KOPT-K1 (cell line): Measurements from ENCODE around the gene NFIA.

Experiments
- H3K27ac ChIP-seq: fragments of 200-600 bp; sonication (generic); 2 replicates; pipeline ENCODE4 v1.5.1; 2016; ENCODE audit warnings: antibody characterized with exemption, mild to moderate bottlenecking, low read depth, low read length; ENCODE audit not compliant: poor library complexity, severe bottlenecking
- H3K36me3 ChIP-seq: fragments of 200-600 bp; sonication (generic); 2 replicates; pipeline ENCODE4 v1.5.1; 2017; ENCODE audit warnings: antibody characterized with exemption, mild to moderate bottlenecking, low read length, moderate library complexity; ENCODE audit not compliant: insufficient read depth
- H3K9me3 ChIP-seq: fragments of 200-600 bp; sonication (generic); 2 replicates; pipeline ENCODE4 v1.5.1; 2017; ENCODE audit warnings: antibody characterized with exemption, low read length, mild to moderate bottlenecking; ENCODE audit not compliant: insufficient read depth, poor library complexity, severe bottlenecking

The NFIA gene

DNA sequence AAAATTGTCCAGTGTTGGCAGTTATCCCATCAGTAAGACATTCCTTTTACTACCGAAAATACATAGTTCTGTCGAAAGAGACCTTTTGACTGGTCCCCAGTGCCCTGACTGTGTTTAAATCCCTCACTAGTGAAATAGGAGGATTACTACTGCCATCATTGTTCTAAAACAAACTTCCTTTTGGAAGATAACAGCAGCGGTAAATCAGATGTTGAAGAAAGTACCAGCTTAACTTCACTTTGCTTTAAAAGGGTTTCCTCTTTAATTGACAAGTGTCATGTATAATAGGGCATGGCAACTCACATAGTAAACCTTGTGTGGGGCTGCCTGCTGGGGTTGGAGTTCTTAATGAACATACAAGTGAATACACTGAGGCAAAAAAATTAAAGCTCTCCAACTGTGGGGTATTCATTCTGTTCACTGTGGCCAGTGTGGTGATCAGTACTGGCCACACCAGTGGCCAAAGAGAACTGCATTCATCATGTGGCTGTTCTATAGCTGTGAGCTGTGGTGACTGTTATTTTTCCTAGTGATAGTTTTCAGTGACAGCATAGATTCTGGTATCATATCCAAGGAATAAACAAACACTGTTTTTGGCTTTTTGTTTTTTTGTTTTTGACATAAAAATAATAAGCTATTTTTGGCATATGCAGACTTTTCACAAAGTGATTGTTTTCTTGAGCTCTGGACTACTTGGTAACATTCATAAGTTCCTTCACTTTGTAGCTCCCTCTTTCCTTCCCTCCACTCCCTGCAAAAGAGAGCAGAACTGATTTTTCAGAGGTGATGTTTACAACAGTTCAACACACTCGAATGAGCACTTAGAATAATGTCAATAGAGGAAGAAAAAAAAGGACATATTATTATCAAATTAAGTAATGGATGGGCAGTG, 74.5 kb downstream of the NFIA start:
- no peaks in the 10 kb centered on the region for H3K36me3 ChIP-seq
- no peaks in the 10 kb centered on the region for H3K9me3 ChIP-seq
- no peak overlapping the region for H3K27ac ChIP-seq

DNA sequence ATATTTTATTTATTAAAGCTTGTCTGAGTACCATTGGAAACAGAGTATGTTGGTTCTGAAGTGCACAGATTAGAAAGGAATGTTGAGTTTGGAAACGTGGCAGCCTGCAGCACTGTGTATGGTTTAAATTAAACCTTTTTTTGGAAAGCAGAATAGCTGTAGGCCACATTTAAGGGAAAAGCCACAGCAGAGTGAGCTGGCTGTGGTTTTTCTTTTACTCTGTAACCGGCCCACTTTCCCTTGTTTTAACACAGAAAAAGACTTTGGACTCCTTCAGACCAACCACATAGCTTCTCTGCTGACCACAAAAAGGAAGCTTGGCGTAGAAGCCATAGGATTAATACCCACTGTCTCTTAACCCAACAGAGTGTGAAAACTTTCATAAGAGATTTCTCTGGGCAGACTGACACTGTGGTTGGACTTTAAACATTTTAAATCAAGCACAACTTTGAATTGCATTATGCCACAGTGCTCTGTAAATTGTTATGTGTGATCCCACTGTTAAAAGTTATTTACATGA, 75.2 kb downstream of the NFIA start:
- Histone ChIP-seq H3K9me3 (no peaks in the 10 kb centered on the region), H3K27ac (no peak overlapping the region), H3K36me3 (no peaks in the 10 kb centered on the region)

GRCh38 chr1:61158591-61158990, 76.2 kb downstream of the NFIA start:
- Histone ChIP-seq H3K27ac (no peak overlapping the region), H3K9me3 (no peaks in the 10 kb centered on the region), H3K36me3 (no peaks in the 10 kb centered on the region)

- H3K9me3 ChIP-seq = no peaks in the 10 kb centered on the region
- no peak overlapping the region for H3K27ac ChIP-seq
- no peaks in the 10 kb centered on the region for H3K36me3 ChIP-seq
These were observed 78.2 kb downstream of the NFIA start for GRCh38 chr1:61160526-61160925.

GRCh38 chr1:61162520-61163258, 80.3 kb downstream of the NFIA start:
- H3K36me3 ChIP-seq = no peaks in the 10 kb centered on the region
- H3K9me3 ChIP-seq = no peaks in the 10 kb centered on the region
- H3K27ac ChIP-seq = no peak overlapping the region

- Histone ChIP-seq H3K36me3 (no peaks in the 10 kb centered on the region), H3K9me3 (no peaks in the 10 kb centered on the region), H3K27ac (no peak overlapping the region)
These were observed 81.0 kb downstream of the NFIA start for GRCh38 chr1:61163355-61163754.

DNA sequence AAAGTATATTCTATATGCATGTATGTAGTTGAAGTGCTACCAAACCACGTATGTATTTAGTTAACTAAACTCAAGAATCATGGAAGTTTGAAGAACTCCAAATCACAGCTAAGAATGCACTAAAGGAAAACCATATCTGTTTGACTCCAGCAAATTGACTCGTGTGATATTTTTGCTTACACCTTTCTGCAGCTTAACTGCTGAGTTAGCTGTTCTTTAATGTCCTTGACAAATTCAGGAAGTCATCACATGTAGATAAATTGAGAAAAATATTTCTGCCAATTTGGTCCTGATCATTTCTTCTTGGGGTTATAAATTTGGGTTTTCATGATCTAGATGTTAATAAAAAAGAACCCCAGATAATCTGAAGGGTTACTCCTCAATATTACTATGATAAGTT, 83.0 kb downstream of the NFIA start:
- Histone ChIP-seq H3K9me3 (no peaks in the 10 kb centered on the region), H3K36me3 (no peaks in the 10 kb centered on the region), H3K27ac (no peak overlapping the region)

DNA sequence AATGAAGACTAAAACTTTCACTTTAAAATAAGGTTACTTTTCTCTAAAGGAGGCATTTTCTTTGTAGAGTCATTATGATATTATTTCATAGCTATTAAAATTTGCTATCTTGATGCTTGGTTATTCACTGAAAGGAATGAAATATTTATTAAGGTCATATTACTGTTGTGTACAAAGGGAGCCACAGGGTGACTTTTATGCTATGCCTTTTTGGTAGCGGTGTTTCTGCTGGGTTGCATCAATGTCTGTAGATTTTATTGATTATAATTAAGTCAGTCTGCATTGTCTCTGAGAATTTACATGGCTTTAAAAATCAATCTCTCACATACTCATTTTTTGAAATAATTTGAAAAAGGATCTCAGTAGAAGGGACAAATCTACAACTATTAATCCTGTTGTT, 84.9 kb downstream of the NFIA start:
- H3K36me3 ChIP-seq = no peaks in the 10 kb centered on the region

DNA sequence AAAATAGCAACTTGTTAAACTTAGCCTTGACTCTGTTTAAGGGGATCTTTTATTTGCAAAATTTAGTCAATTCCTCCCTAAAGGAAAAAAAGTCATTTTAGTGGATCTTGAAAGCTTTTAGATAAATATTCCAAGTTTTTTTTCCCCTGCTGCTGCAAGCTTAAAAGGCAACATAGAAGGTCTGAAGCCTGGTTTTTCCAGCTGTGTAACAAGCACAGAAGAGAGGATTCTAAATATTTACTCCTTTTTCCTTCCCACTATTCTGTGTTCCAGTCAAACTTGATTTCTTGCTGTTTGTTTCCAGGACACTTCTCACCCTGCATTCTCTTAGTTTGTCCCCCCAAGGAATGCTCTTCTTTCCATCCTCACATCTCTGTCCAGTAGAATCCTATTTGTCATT, 86.7 kb downstream of the NFIA start:
- Histone ChIP-seq H3K36me3 (no peaks in the 10 kb centered on the region), H3K9me3 (no peaks in the 10 kb centered on the region), H3K27ac (no peak overlapping the region)

More for the DNA sequence above, 84.9 kb downstream of the NFIA start:
- H3K27ac ChIP-seq = no peak overlapping the region
- H3K9me3 ChIP-seq = no peaks in the 10 kb centered on the region

- Histone ChIP-seq H3K36me3 (no peaks in the 10 kb centered on the region), H3K9me3 (no peaks in the 10 kb centered on the region), H3K27ac (no peak overlapping the region)
These were observed 87.3 kb downstream of the NFIA start for GRCh38 chr1:61169634-61170033.

- no peaks in the 10 kb centered on the region for H3K36me3 ChIP-seq
- no peak overlapping the region for H3K27ac ChIP-seq
- no peaks in the 10 kb centered on the region for H3K9me3 ChIP-seq
These were observed 88.2 kb downstream of the NFIA start for GRCh38 chr1:61170328-61171238.

- H3K9me3 ChIP-seq = no peaks in the 10 kb centered on the region
- H3K36me3 ChIP-seq = no peaks in the 10 kb centered on the region
- no peak overlapping the region for H3K27ac ChIP-seq
These were observed 89.0 kb downstream of the NFIA start for GRCh38 chr1:61171346-61171745.

DNA sequence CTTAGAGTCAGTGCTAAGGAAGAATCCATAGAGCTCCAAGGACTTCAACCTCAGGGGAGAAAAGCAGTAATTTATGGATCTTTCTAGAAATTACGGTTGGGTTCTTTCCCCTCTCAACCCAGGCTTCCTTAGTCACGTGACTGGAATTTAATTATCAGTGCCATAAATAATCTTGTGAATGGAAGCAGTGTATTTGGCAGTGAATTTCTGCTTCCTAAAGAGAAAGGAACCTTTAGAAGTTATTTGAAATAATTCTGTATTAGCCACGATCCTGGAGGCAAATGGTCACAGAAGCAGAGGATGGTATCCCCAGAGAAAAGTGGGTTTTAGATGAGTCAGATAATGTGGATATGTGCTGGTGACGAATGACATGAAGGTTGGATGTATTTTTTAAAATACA, 89.6 kb downstream of the NFIA start:
- Histone ChIP-seq H3K9me3 (no peaks in the 10 kb centered on the region), H3K27ac (no peak overlapping the region), H3K36me3 (no peaks in the 10 kb centered on the region)

- no peak overlapping the region for H3K27ac ChIP-seq
- no peaks in the 10 kb centered on the region for H3K36me3 ChIP-seq
- no peaks in the 10 kb centered on the region for H3K9me3 ChIP-seq
These were observed 90.8 kb downstream of the NFIA start for GRCh38 chr1:61173118-61173517.
